ENCODE data around the gene LSP1.
A peak's percentile ranks its signal among the peaks of the same experiment; 100 is the strongest.

LSP1 gene

DNA sequence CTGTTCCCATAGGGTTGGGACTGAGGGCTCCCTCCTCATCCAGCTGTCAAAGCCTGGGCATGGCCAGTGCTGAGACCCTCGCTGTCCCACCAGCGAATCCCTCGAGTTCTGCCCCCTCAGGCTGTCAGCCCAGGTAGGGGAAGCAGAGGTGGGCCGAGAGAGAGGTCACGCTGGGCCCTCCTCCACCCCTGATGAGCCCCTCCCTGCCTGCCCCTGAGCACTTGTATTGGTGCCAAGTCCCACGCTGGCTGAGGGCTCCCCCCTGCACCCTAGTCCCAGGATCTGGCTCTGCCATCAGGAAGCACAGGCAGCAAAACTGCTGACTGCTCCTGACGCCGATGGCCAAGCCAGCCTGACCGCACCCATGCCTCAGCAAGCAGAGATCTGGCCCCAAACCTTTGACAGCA lies 35.5 kb downstream of the LSP1 start:
- Histone ChIP-seq H3K9ac (ENCODE audit: low read depth, low read length) (no peak overlapping the region), H3K4me2 (ENCODE audit: low read length) (no peak overlapping the region), H3K4me3 (ENCODE audit: low read length) (no peak overlapping the region), H3K36me3 (ENCODE audit: insufficient read depth, low read length) (peaks cover 81% of the 10 kb centered on the region), H3K27me3 (ENCODE audit: control insufficient read depth, insufficient read depth, low read length) (no peaks in the 10 kb centered on the region), H3K9me3 (replicated peaks; ENCODE audit: low read length) (no peaks in the 10 kb centered on the region), H3K4me1 (ENCODE audit: control insufficient read depth, insufficient read depth, low read length) (peaks cover 33% of the 10 kb centered on the region)

DNA sequence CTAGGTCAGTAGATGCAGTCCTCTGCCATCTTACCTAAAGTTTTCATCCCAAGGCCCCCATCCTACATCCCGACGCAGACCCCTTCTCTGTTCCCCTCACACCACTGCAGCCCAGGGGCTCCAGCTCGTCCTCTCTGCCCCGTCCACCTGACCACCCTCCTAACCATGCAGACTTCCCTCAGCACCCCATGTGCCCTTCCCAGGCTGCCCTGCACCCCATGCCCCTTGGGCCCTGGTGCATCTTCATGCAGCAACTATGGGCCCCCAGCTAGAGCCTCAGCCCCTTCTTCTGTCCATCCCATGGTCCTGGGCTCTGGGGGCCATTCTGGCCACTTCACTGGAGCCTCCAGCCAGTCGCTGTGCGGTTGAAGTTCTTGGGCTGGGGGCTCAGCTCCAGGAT lies 35.9 kb downstream of the LSP1 start:
- H3K4me3 ChIP-seq (ENCODE audit: low read length), result no peak overlapping the region
- H3K4me2 ChIP-seq (ENCODE audit: low read length), result no peak overlapping the region
- no peak overlapping the region for H3K9ac ChIP-seq (ENCODE audit: low read depth, low read length)
- no peaks in the 10 kb centered on the region for H3K27me3 ChIP-seq (ENCODE audit: control insufficient read depth, insufficient read depth, low read length)
- H3K4me1 ChIP-seq (ENCODE audit: control insufficient read depth, insufficient read depth, low read length), result peaks cover 33% of the 10 kb centered on the region
- H3K36me3 ChIP-seq (ENCODE audit: insufficient read depth, low read length), result peaks cover 76% of the 10 kb centered on the region
- no peaks in the 10 kb centered on the region for H3K9me3 ChIP-seq (replicated peaks; ENCODE audit: low read length)

DNA sequence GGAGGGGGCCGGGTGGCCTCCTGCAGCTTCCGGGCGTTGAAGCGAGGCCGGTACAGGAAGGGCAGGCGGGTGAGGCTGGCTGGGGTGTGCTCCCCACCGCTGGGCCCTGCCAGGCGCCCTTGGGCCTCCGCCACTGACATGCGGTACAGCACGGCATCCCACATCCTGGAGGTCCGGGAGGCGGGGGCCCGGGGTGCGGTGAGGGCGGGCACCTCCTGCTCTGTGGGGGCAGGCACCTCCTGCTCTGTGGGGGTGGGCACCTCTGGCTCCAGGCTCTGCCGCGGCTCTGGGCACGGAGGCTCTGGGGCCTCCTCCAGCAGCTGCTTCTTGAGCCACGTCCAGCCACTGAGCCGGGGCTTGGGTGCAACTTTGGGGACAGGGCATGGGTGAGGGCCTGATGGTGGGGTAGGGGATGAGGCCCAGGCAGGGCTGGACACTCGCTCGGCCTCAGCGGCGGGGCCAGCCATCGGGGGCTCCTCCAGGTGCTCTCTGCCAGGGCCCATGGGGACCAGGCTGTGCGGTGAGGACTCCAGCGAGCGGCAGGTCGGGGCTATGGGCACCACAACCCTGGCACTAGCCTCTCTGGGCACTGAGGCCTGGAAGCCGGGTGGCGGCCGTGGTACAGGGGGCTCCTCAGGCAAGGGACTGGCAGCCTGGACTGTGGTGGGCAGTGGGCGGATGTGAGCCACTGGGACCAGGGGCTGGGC lies 36.5 kb downstream of the LSP1 start:
- Histone ChIP-seq H3K9me3 (replicated peaks; ENCODE audit: low read length) (no peaks in the 10 kb centered on the region), H3K4me2 (ENCODE audit: low read length) (no peak overlapping the region), H3K4me1 (ENCODE audit: control insufficient read depth, insufficient read depth, low read length) (peaks cover 33% of the 10 kb centered on the region), H3K27me3 (ENCODE audit: control insufficient read depth, insufficient read depth, low read length) (no peaks in the 10 kb centered on the region), H3K4me3 (ENCODE audit: low read length) (no peak overlapping the region), H3K9ac (ENCODE audit: low read depth, low read length) (no peak overlapping the region), H3K36me3 (ENCODE audit: insufficient read depth, low read length) (peaks cover 71% of the 10 kb centered on the region)

DNA sequence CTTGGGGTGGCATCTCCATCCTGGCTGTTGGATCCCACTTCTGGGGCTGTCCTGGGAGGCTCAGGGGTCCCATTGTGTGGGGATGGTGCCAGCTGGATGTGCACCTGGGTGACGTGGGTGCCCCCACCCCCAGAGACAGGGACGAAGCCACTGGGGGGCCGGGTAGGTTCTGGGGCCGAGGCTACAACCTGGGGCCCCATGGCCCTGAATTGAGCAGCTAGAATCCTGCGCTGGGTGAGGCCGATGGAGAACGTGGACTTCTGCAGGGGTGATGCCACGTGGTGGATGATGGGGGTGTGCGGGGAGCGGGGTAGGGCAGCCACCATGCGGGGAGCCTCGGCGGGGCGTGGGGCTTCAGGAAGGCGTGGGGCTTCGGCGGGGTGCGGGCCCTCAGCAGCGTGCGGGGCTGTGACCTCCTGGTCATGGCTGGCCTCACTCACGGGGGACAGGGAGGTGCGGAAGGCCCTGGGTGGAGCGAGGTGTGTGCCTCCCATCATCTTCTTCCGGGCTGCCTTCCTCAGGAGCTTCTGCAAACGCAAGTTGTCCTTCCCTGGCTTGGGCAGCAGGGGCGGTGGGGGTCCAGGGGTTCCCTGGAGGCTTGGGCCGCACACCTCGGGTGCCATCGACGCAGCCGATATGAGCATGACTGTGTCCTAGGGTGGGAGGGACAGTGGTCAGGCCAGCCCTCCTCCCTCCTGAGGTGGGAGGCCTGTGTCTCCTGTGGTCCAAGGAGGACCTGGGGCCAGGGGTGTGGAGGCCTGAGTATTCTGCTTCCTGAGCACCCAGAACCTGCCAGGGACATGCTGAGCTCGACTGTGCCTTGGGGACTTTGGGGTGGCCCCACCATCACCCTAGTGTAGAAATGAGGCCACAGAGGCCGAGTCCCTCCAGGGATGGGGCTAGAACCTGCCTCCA lies 37.3 kb downstream of the LSP1 start:
- H3K4me3 ChIP-seq (ENCODE audit: low read length), result no peak overlapping the region

DNA sequence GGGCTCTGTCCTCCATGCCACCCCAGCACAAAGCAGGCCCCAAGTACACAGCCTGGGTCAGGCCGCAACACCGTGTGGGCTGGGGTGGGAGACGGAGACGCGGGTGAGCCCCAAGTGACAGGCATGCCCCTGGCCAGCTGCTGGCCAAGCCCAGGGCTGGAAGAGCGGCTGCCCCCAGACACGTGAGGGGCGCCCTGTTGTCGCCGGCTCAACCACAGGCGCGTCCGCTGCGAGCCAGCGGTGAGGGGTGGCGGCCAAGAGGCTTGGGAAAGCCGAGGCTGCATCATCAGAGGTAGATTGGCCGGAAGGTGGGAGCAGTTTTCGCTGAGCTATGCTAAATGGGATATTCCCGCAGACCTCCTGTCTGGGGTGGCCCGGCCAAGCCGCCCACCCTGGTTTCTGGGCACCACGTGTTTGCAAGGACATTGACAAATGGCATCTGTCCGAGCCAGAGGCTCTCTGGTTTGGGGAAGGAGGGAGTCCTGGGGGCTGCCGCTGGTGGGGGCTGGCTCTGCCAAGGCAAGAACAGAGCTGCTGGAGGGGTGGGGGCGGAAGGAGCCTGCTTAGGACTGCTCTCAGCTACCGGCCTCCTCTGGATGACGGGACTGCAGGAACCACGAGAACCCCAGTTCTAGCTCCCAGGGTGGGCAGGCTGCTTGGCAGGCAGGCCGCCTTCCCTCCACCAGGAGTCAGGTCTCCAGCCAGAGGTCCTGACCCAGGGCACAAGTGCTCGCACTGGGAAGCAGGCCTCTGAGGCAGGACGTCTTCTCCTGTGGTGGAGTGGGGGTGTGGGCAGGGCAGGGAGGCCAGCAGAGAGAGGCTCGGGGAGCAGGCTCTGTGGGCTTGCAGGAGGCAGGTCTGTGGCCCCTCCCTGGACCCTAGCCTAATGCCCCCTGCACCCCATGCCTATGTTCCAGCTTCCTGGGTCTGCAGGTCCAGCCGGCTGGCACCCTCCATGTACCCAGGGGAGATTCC lies 38.3 kb downstream of the LSP1 start:
- Histone ChIP-seq H3K36me3 (ENCODE audit: insufficient read depth, low read length) (peaks cover 53% of the 10 kb centered on the region), H3K4me3 (ENCODE audit: low read length) (no peak overlapping the region), H3K4me1 (ENCODE audit: control insufficient read depth, insufficient read depth, low read length) (peaks cover 33% of the 10 kb centered on the region), H3K9ac (ENCODE audit: low read depth, low read length) (peak overlapping the region; percentile 47), H3K4me2 (ENCODE audit: low read length) (no peak overlapping the region), H3K27me3 (ENCODE audit: control insufficient read depth, insufficient read depth, low read length) (peaks cover 5% of the 10 kb centered on the region), H3K9me3 (replicated peaks; ENCODE audit: low read length) (no peaks in the 10 kb centered on the region)

More for the DNA sequence above, 37.3 kb downstream of the LSP1 start:
- Histone ChIP-seq H3K4me2 (ENCODE audit: low read length) (no peak overlapping the region), H3K27me3 (ENCODE audit: control insufficient read depth, insufficient read depth, low read length) (no peaks in the 10 kb centered on the region), H3K9ac (ENCODE audit: low read depth, low read length) (peak overlapping the region; percentile 47), H3K4me1 (ENCODE audit: control insufficient read depth, insufficient read depth, low read length) (peaks cover 33% of the 10 kb centered on the region), H3K9me3 (replicated peaks; ENCODE audit: low read length) (no peaks in the 10 kb centered on the region), H3K36me3 (ENCODE audit: insufficient read depth, low read length) (peaks cover 62% of the 10 kb centered on the region)

- peaks cover 33% of the 10 kb centered on the region for H3K4me1 ChIP-seq (ENCODE audit: control insufficient read depth, insufficient read depth, low read length)
- peak within 1 kb of the TSS; percentile 47 for H3K9ac ChIP-seq (ENCODE audit: low read depth, low read length)
- H3K4me3 ChIP-seq (ENCODE audit: low read length), result no peak within 1 kb of the TSS
Measured at GRCh38 chr11:1891831-1892115, 38.9 kb downstream of the LSP1 start, which contains the start of gene PRR33. TSS of gene PRR33 (minus strand) at chr11:1891895. CDS start at chr11:1890584, 1,311 bp downstream.

GRCh38 chr11:1892116-1892515 lies 39.2 kb downstream of the LSP1 start:
- Histone ChIP-seq H3K4me2 (ENCODE audit: low read length) (no peak overlapping the region), H3K4me1 (ENCODE audit: control insufficient read depth, insufficient read depth, low read length) (peaks cover 33% of the 10 kb centered on the region), H3K9me3 (replicated peaks; ENCODE audit: low read length) (no peaks in the 10 kb centered on the region), H3K27me3 (ENCODE audit: control insufficient read depth, insufficient read depth, low read length) (peaks cover 14% of the 10 kb centered on the region), H3K4me3 (ENCODE audit: low read length) (no peak overlapping the region), H3K9ac (ENCODE audit: low read depth, low read length) (no peak overlapping the region), H3K36me3 (ENCODE audit: insufficient read depth, low read length) (peaks cover 43% of the 10 kb centered on the region)

More at GRCh38 chr11:1891831-1892115, 38.9 kb downstream of the LSP1 start, which contains the start of gene PRR33:
- H3K27me3 ChIP-seq (ENCODE audit: control insufficient read depth, insufficient read depth, low read length), result peaks cover 11% of the 10 kb centered on the region
- no peak within 1 kb of the TSS for H3K4me2 ChIP-seq (ENCODE audit: low read length)
- no peaks in the 10 kb centered on the region for H3K9me3 ChIP-seq (replicated peaks; ENCODE audit: low read length)
- H3K36me3 ChIP-seq (ENCODE audit: insufficient read depth, low read length), result peaks cover 47% of the 10 kb centered on the region

DNA sequence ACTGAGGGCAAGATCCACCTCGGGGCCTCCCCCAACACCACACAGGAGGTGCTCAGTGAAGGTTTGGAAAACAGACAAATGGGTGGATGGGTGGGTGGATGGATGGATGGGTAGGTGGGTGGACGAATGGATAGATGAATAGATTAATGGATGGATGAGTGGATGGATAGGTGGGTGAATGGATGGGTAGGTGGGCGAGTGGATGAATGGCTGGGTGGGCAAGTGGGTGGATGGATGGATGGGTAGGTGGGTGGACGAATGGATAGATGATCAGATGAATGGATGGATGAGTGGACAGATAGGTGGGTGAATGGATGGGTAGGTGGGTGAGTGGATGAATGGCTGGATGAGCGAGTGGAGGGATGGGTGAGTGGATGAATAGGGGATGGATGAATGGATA lies 39.7 kb downstream of the LSP1 start:
- Histone ChIP-seq H3K9ac (ENCODE audit: low read depth, low read length) (no peak overlapping the region), H3K4me2 (ENCODE audit: low read length) (no peak overlapping the region), H3K36me3 (ENCODE audit: insufficient read depth, low read length) (peaks cover 39% of the 10 kb centered on the region), H3K9me3 (replicated peaks; ENCODE audit: low read length) (no peaks in the 10 kb centered on the region), H3K4me3 (ENCODE audit: low read length) (no peak overlapping the region), H3K4me1 (ENCODE audit: control insufficient read depth, insufficient read depth, low read length) (peaks cover 33% of the 10 kb centered on the region), H3K27me3 (ENCODE audit: control insufficient read depth, insufficient read depth, low read length) (peaks cover 19% of the 10 kb centered on the region)

GRCh38 chr11:1893581-1894359 lies 40.9 kb downstream of the LSP1 start:
- Histone ChIP-seq H3K36me3 (ENCODE audit: insufficient read depth, low read length) (peaks cover 27% of the 10 kb centered on the region), H3K4me2 (ENCODE audit: low read length) (no peak overlapping the region), H3K4me1 (ENCODE audit: control insufficient read depth, insufficient read depth, low read length) (peaks cover 22% of the 10 kb centered on the region), H3K27me3 (ENCODE audit: control insufficient read depth, insufficient read depth, low read length) (peaks cover 29% of the 10 kb centered on the region), H3K9me3 (replicated peaks; ENCODE audit: low read length) (no peaks in the 10 kb centered on the region), H3K9ac (ENCODE audit: low read depth, low read length) (no peak overlapping the region), H3K4me3 (ENCODE audit: low read length) (no peak overlapping the region)

DNA sequence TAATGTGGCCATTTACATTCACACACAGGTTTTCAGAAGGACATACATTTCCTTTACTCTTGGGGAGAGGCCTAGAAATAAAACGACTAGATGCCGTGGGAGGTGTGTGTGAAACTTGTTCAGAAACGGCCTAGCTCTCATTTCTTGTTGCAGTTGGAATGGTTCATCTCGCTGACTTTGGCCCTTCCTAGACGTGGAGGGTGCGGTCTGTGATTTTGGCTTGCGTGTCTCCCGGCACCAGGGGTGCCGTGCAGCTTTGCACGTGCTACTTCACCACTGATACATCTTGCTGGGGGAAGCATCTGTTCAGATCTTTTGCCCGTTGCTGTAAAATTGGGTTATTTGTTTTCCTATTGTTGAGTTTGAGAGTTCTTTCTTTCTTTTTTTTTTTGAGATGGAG lies 41.9 kb downstream of the LSP1 start:
- peaks cover 39% of the 10 kb centered on the region for H3K27me3 ChIP-seq (ENCODE audit: control insufficient read depth, insufficient read depth, low read length)

More for the DNA sequence above, 41.9 kb downstream of the LSP1 start:
- H3K4me1 ChIP-seq (ENCODE audit: control insufficient read depth, insufficient read depth, low read length), result peaks cover 12% of the 10 kb centered on the region
- no peak overlapping the region for H3K9ac ChIP-seq (ENCODE audit: low read depth, low read length)
- H3K4me3 ChIP-seq (ENCODE audit: low read length), result no peak overlapping the region
- no peaks in the 10 kb centered on the region for H3K9me3 ChIP-seq (replicated peaks; ENCODE audit: low read length)
- H3K36me3 ChIP-seq (ENCODE audit: insufficient read depth, low read length), result peaks cover 19% of the 10 kb centered on the region
- no peak overlapping the region for H3K4me2 ChIP-seq (ENCODE audit: low read length)
